NCI-H2196 (cell line): Measurements from ENCODE around the gene GPC6.

ENCODE experiments used
- DNase-seq: peaks from one replicate; lab custom pipeline; 2025; ENCODE audit not compliant: unreplicated experiment; lab: John Stamatoyannopoulos, UW

GPC6 gene

DNA sequence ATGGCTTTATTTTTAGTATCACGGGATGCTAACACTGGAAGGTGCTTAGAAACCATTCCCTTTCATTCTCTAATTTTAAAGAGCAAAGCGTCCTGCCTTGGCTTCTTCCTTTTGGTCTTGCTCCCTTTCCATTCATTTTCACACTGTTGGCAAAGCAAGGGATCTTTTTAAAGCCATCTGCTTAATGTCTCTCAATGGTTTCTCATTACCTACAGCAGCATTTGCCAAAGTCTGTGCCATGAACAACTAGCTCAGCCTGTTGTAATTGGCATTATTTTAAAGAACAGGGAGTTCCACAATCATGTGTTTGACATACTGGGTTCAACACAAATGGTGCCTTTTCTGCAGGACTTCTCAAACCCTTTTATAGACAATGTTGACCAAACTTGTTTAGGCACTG lies 444.3 kb downstream of the GPC6 start:
- no peak for DNase-seq

DNA sequence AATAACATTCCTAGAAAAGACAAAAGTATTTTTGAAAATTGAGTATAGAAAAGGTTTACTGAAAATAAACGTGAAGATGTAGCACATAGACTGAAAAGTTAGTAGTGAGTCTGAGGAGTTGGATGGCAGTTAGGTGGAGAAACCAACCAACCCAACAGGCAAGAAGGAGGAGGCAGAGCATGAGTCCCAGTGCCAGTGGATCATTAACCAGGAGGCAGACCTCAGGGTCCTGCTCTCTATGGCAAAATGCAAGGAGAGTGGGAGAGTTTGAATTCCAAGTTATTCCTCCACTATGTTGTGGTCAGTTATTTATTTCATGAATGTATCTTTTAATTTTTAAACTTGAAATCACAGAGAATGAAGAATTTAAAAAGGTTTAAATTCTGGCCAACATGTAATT lies 446.4 kb downstream of the GPC6 start:
- DNase-seq = no peak

DNA sequence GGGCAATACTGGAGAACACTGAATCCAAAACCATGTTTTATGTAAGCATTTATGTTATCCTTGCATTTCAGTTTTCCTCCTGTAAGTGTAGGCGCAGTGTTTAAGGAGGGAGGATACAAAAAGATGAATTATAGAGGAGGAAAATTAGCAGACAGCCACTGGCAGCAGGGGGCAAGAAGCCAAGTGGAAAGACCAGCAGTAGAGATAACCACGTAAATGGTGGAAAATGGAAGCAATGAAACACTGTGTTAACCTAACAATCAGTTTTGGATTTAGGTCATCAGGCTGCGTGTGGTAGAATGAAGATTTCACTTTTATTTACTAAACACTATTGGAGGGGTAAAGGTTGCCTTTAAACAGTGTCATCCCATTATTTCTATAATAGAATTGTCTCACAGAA lies 447.3 kb downstream of the GPC6 start:
- DNase-seq = no peak

DNA sequence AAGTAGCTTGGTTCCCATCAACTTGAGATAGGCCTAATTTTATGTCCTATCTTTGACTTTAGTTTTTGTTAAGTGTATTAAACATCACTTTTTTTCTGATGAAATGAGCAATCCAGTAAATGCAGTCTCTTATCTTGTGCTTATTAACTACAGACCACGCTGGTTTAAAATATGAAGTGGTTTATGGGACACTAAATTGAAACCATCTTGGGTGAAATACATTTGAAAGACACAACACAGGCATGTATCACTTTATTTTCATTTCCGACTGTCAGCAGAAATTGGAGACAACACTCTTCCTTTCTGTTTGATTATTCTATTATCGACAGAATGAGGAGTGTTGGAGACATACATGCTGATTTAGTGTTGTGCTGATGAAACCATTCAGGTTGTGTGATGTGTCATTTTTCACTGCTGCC lies 447.7 kb downstream of the GPC6 start:
- no peak for DNase-seq

DNA sequence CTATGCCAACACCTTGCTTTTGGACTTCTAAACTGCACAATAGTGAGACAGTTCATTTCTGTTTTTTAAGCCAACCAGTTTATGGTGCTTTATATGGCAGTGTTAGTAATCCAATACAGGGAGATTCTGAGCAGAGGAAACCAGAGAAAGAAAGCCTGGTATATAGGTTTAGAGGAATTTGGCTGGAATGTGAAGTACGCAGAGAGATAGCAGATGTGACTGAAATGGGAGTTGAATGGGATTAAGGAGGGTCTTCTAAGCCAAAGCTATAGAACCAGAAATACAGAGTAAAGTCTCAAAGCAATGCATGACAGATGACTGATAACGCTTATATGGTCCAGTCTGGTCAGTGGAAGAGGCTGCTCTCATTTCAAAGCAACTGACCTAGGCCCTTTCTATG lies 453.7 kb downstream of the GPC6 start:
- no peak for DNase-seq

DNA sequence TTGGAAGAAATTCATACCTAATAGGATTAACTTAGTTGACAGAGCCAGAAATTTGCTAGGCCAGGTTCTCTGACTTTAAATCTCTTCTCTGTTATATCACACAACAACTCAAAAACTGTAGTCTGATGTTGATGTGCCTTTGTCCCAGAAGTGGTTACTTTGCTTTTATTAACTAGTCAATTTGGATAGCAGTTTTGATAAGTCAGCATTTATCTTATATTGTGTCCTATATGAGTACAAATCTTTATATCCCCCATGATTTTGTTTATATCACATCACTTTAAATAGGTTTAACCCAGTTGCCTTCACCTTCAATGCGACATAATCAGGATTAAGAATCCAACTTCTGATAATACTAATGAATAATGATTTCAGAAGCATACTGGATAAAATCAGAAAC lies 459.3 kb downstream of the GPC6 start:
- no peak for DNase-seq

DNA sequence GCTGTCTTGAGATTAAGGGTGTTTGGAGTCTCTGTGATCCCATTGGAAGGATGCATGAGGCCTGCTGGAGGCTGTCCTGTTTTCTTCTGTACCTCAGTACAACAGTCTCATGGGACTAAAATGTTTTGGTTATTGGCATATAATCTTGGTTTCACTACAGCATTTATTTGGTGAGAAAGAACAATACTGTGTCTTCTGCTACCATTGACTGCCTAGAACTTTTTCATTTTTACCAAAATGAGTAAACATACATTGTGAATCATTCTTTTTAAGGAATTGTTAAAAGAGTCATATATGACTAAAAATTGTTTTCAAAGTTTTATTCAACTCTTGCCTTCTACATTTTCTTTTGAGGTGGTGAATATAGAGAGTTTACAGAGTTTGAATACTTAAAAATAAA lies 459.8 kb downstream of the GPC6 start:
- no peak for DNase-seq

DNA sequence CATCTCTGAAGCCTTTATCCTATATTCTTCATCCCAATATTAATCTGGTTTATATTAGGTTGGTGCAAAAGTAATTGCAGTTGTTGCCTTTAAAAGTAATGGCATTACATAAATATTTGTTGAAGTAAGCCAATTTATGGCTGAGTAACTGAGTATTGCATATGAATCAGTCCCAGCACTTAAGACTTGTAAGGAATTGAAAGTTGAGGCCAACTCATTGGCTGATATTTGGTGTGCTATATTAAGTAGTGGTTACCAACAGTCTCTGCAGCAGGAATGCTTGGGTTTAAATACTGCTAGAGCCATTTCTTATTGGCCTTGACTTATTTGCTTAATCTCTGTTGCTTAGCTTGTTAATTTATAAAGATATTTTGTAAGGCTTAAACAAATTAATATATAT lies 460.7 kb downstream of the GPC6 start:
- DNase-seq = no peak

DNA sequence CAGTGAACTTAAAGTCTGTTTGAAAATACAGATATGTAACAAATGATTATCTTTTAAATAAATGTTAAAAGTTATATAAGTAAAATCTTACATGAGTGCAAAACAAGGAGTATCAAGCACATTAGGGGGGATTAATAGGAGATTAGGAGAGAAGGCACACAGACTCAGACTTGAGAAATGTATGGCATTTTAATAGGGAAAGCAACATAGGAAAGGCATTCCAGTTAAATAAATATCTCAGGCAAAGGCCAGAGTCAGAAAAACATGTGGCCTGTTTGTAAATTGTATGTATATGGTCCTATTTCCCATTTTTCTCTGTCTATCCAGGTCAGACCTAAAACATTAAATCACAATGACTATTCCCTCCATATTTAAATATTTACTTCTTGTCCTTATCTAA lies 462.7 kb downstream of the GPC6 start:
- no peak for DNase-seq

DNA sequence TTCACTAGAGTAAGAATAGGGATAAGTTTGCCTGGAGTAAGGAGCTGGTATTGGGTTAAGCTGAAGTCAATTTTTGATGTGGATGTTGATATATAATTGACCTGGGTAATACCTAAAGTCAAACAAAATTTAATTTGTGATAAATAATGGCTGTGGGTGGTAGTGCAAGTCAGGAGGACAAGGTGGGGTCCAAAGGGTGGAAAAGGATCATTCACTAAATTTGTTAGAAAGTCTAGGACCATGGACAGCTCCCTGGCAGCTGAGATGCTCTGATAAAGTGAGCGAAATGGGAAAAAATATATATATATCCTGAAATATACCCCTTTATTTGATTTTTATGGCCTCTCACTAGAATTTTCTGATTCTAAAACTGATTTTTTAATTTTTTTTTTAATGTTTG lies 463.5 kb downstream of the GPC6 start:
- DNase-seq = no peak

DNA sequence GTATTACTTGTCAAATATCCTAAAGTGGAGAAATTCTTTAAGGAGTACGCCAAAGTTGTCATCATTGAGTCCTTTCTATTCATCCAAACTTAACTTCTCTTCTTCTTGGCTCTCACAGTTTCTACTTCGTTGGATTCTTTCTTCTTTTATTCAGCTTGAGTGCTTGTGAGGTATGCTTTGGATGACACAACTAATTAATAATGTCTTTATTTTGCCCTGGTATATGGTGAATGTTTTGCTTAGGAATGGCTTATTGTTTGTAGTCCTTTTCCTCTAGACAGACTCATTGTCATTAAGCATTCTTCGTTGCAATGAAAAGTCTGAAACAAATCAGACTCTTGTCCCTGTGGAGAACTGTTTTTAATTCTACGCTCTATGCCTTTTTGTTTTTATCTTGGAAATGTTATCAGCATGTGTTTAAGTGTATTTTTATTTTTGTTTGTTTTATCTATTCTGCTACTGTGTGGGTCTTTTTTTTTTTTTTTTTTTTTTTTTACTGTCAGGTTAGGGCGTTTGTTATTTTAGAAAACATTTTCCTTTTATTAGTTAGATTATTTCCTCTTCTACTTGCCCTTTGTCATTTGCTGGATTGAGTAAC lies 471.5 kb downstream of the GPC6 start:
- no peak for DNase-seq

DNA sequence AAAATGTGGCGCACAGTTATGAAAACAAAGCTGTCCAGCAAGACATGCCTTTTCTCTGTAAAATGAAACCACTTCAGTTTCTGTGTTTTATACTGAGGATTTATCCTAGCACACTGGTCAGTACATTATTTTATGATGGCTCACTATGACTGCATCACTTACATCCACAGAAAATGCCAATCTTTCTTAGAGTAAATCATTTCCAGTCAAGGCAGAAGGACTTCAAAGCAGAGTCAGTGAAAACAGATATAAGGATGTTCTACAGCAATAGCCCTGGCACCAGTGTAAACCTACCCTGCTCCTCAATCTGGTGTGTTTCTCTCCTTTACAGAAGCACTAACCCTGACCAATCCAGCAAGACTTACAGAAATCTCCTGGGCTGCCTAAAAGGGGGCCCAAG lies 473.5 kb downstream of the GPC6 start:
- DNase-seq = no peak

DNA sequence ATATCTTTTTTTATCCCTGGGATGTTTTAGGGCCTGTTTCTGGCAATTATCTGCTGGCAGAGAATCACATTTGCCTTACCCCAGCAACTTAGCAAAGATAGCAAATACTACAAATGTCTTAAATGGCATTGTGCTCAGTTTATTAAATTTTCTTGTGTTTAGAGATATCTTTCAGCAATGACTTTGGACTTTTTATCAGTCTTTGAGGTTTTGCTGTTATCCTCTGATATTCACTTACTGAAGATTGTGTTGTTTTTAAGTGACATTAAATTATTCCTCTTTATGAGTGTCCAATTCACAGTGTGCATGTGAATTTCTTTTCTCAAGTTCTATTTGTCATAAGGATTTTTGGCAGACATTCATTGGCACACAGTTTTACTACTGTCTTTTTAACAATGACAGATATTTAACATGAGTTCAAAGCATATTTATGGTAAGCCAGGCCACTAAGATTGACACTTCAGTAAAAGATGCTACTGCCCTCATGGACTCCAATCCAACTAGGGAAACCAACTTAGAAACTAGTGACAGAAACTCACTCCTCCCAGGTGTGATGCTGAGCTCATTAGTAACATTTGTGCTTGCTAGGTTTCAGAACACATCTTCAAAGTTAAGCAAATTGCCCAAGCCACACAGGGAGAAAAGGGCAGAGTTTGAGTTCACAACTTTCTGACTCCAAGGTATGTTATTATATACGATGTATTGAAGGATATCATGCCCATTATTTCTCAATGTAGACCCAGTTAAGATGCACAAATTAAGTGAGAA lies 481.9 kb downstream of the GPC6 start:
- no peak for DNase-seq

DNA sequence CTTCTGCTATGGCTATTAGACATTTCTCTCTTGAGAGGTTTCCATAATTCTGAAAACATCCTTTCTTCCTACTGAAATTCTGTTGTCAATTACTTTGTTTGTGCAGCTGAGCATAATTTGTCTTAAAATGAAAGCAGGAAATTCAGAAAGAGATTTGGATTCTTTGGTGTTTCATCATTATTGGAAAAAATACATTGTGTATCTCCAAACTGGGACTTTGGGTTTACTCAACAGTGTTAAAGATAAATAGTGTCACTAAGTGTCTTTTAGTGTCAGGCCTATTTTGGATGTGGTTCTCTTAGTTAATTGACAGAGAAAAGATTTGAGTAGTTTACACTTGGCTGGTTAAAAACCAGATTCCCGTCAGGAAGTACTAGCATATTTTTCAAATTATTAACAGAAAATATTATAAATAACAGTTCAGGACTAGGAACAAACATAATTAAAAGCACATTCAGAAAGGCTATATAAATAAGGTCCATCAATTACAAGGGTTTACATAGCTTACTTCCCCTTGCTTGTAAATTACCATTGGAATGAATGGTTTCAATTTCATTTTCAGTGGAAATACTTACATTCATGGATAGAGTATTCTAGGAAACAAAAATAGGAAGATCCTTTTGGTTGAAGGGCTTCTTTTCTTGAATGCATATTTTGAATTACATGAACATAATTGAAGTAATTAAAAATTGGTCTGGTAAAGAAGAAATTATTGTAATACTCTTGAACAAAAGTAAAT lies 483.1 kb downstream of the GPC6 start:
- no peak for DNase-seq

DNA sequence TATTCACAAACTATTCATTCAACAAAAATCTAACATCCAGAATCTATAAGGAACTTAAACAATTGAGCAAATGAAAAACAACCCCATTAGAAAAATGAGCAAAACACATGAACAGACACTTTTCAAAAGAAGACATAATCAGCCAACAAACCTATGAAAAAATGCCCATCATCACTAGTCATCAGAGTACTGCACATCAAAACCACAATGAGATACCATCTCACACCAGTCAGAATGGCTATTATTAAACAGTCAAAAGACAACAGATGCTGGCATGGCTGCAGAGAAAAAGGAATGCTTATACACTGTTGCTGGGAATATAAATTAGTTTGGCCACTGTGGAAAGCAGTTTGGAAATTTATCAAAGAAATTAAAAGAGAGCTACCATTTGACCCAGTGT lies 487.6 kb downstream of the GPC6 start:
- DNase-seq = no peak

DNA sequence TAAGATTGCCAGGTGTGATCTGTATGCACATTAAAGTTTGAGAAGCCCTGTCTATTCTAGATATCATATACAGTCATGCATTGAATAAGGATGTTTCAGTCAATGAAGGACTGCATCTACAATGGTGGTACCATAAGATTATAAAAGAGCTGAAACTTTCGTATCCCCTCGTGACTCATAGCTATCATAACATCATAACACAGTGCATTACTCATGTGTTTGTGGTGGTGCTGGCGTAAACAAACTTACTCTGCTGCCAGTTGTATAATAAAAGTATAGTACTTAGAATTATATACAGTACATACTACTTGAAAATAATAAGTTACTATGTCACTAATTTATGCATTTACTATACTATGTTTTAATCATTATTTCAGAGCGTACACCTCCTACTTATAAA lies 489.3 kb downstream of the GPC6 start:
- DNase-seq = no peak

DNA sequence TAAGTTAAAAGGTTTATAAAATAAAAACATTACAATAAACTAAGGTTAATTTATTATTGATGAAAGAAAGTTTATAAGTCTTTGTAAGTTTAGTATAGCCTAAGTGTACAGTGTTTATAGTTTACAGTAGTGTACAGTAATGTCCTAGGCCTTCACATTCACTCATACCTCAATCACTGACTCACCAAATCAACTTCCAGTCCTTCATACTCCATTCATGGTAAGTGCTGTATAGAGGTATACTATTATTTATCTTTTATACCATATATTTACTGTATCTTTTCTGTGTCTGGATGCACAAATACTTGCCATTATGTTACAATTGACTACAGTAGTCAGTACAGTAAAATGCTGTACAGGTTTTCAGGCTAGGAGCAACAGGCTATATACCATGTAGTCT lies 490.0 kb downstream of the GPC6 start:
- no peak for DNase-seq

DNA sequence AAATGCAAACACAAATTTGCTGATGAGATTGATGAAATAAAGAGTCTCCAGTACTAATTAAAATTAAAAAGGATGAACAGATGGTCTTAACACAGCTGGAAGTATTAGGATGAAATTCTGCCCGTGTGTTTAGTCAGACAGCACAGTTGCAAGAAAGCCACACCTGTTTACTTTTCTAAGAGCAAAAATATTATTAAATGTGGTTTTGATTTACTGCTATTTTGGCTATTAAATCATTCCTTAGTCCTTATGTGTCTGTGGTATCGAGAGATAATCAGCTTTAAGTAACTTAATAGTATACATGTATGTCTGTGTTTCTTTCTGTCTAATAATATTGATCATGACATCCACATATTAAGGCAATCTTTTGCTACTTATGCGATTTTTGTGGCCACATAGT lies 494.9 kb downstream of the GPC6 start:
- DNase-seq = no peak

DNA sequence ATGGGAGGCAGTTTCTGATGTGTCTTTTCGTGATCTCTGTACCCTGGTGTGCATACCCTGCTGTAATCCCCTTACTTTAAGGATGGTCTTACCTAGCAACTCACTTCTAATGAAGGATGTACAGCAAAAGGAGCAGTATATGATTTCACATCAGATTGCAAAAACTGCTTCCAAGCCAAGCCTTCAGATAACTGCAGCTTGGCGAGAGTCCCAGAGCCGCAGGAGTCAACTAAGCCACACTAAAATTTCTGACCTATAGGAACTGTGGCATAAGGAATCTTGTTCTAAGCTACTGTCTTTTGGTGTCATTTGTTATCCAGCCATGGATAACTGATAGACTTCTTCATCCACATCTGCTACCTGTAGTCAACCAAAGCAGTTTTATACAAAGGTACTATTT lies 496.7 kb downstream of the GPC6 start:
- no peak for DNase-seq

DNA sequence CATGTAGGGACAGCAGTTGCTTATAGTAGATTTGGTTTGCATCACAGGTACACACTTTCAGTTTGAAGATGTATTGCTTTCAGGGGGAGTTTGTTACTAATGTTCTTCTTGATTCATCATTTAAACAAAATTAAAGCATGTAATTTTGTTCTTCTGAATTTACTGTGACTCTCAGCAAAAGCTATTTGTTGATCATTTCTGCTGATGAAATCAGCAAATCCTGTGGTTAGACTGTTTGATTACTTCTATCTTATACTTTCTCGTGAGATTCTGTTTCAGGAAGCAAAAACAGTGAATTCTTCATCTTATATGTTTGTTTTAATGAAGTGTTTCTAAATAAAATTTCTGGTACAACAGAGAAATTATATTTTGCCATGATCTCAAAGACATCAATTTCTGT lies 497.6 kb downstream of the GPC6 start:
- no peak for DNase-seq

DNA sequence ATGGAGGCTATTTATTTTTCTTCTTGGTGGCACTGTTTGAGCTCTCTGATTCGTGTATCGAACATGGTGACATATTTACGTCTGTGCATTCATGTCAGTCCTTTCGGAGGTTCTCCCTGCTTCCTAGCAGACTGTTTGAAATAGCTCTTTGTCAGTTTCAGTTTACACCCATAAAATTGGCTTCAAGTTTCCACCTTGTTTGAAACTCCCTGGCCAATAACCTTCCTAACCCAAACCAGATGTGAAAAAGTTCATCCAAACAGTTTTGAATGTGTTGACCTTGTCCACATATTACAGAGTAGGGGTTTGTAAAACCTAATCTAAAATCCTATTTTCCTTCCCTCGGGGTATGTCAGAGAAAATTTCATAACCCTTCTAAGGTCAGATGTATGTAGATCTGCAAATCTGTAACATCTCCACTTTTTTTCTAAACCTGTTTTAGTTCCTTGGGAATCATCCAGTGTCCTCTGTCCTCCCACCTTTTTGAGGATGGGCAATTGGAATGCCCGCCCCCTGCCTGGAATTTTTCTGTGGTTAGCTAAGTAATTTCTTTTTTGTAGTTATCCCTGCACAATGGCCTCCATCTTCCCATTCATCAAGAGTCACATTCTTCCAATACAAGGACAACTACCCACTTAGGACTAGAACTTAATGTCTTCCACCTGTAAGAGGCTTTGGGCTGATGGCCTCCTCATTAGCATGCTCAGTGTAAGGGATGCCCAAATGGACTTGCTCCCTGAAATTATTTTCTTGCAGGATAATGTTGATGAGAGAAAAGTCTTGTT lies 499.8 kb downstream of the GPC6 start:
- DNase-seq = no peak
